SK-N-SH treated with all-trans-retinoic acid at 6 μM for 48 hours (cell line): ENCODE results near the gene EBP.
A peak's percentile ranks its signal among the peaks of the same experiment; 100 is the strongest.

ENCODE experiments used
- ATAC-seq: fragments of 200-7000 bp; cut with Tn5 transposase; 3 replicates; pipeline ENCODE4 v1.9.1; 2020; ENCODE audit warnings: mild to moderate bottlenecking, moderate library complexity
- ARNTL ChIP-seq: fragments of 450-650 bp; formaldehyde crosslinking; IDR thresholded peaks from 2 replicates; pipeline ENCODE4 v1.5.0; 2020; ENCODE audit warnings: low read depth, mild to moderate bottlenecking, moderate library complexity, borderline replicate concordance
- BACH2 ChIP-seq: fragments of 250-450 bp; sonication (Bioruptor Pico); IDR thresholded peaks from 2 replicates; pipeline ENCODE4 v1.9.0; 2021; ENCODE audit warnings: mild to moderate bottlenecking, borderline replicate concordance
- ESRRG ChIP-seq: fragments of 250-450 bp; sonication (Bioruptor Pico); IDR thresholded peaks from 2 replicates; pipeline ENCODE4 v1.6.1; 2021; ENCODE audit warnings: mild to moderate bottlenecking
- GLIS3 ChIP-seq: fragments of 250-450 bp; sonication (Bioruptor Pico); IDR thresholded peaks from 2 replicates; pipeline ENCODE4 v1.5.0; 2020; ENCODE audit warnings: mild to moderate bottlenecking, moderate library complexity
- ISL1 ChIP-seq: fragments of 250-450 bp; sonication (Bioruptor Pico); IDR thresholded peaks from 2 replicates; pipeline ENCODE4 v2.1.2; 2022; ENCODE audit warnings: mild to moderate bottlenecking, moderate library complexity
- OSR1 ChIP-seq: fragments of 250-450 bp; sonication (Bioruptor Pico); IDR thresholded peaks from 2 replicates; pipeline ENCODE4 v1.8.0; 2022; ENCODE audit warnings: moderate library complexity, mild to moderate bottlenecking, inconsistent platforms
- PPARA ChIP-seq: fragments of 250-450 bp; sonication (Bioruptor Pico); IDR thresholded peaks from 2 replicates; pipeline ENCODE4 v1.5.0; 2020; ENCODE audit warnings: mild to moderate bottlenecking, borderline replicate concordance
- RARB ChIP-seq: fragments of 250-450 bp; sonication (Bioruptor Pico); IDR thresholded peaks from 2 replicates; pipeline ENCODE4 v1.8.0; 2021; ENCODE audit warnings: mild to moderate bottlenecking, moderate library complexity
- SNAI2 ChIP-seq: fragments of 250-450 bp; sonication (Bioruptor Pico); IDR thresholded peaks from 2 replicates; pipeline ENCODE4 v1.5.0; 2020; ENCODE audit warnings: mild to moderate bottlenecking, moderate library complexity
- TCF4 ChIP-seq: fragments of 250-450 bp; sonication (Bioruptor Pico); IDR thresholded peaks from 2 replicates; pipeline ENCODE4 v1.8.0; 2021; ENCODE audit warnings: mild to moderate bottlenecking, moderate library complexity, borderline replicate concordance
- TOX ChIP-seq: fragments of 250-450 bp; sonication (Bioruptor Pico); IDR thresholded peaks from 2 replicates; pipeline ENCODE4 v1.8.0; 2021; ENCODE audit warnings: mild to moderate bottlenecking, moderate library complexity, borderline replicate concordance
- ZFP3 ChIP-seq: fragments of 250-450 bp; sonication (Bioruptor Pico); IDR thresholded peaks from 2 replicates; pipeline ENCODE4 v1.5.0; 2020; ENCODE audit warnings: mild to moderate bottlenecking, moderate library complexity
- ZFP30 ChIP-seq: fragments of 450-650 bp; formaldehyde crosslinking; IDR thresholded peaks from 2 replicates; pipeline ENCODE4 v1.5.0; 2022; ENCODE audit warnings: mild to moderate bottlenecking, moderate library complexity
- ZNF565 ChIP-seq: fragments of 450-650 bp; formaldehyde crosslinking; conservative IDR thresholded peaks from 2 replicates; pipeline ENCODE4 v1.5.0; 2020; ENCODE audit warnings: low read depth, mild to moderate bottlenecking, moderate library complexity
- ZNF8 ChIP-seq: fragments of 450-650 bp; formaldehyde crosslinking; IDR thresholded peaks from 2 replicates; pipeline ENCODE4 v1.5.0; 2020; ENCODE audit warnings: mild to moderate bottlenecking, moderate library complexity
- TF ChIP-seq, protein P1 (sequence below): fragments of 250-450 bp; sonication (Bioruptor Pico); IDR thresholded peaks from 2 replicates; pipeline ENCODE4 v1.8.0; 2021; ENCODE audit warnings: low read depth, mild to moderate bottlenecking, moderate library complexity, borderline replicate concordance
- TF ChIP-seq, protein P2 (sequence below): fragments of 250-450 bp; sonication (Bioruptor Pico); IDR thresholded peaks from 2 replicates; pipeline ENCODE4 v1.8.0; 2020; ENCODE audit warnings: mild to moderate bottlenecking, moderate library complexity, borderline replicate concordance
- TF ChIP-seq, protein P3 (sequence below): fragments of 250-450 bp; sonication (Bioruptor Pico); IDR thresholded peaks from 2 replicates; pipeline ENCODE4 v1.5.1; 2021; ENCODE audit warnings: mild to moderate bottlenecking, moderate library complexity

EBP gene

GRCh38 chrX:48530736-48531135, 9.1 kb downstream of the EBP start:
- TF ChIP-seq TOX: no peak
- TF ChIP-seq, all 23 proteins: peak for 0
- ATAC-seq: no peak

GRCh38 chrX:48531358-48531959, 9.9 kb downstream of the EBP start:
- ATAC-seq: peak; percentile 73
- no peak for TF ChIP-seq TCF4 (CRISPR knock-in tag)
- TF ChIP-seq SNAI2: no peak
- TF ChIP-seq, protein P1, sequence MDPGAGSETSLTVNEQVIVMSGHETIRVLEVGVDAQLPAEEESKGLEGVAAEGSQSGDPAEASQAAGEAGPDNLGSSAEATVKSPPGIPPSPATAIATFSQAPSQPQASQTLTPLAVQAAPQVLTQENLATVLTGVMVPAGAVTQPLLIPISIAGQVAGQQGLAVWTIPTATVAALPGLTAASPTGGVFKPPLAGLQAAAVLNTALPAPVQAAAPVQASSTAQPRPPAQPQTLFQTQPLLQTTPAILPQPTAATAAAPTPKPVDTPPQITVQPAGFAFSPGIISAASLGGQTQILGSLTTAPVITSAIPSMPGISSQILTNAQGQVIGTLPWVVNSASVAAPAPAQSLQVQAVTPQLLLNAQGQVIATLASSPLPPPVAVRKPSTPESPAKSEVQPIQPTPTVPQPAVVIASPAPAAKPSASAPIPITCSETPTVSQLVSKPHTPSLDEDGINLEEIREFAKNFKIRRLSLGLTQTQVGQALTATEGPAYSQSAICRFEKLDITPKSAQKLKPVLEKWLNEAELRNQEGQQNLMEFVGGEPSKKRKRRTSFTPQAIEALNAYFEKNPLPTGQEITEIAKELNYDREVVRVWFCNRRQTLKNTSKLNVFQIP: no peak
- no peak for TF ChIP-seq GLIS3 (CRISPR knock-in tag)
- TF ChIP-seq ISL1 (CRISPR knock-in tag): no peak
- no peak for TF ChIP-seq OSR1 (CRISPR knock-in tag)
- no peak for TF ChIP-seq ZFP3 (CRISPR knock-in tag)
- TF ChIP-seq, protein P2, sequence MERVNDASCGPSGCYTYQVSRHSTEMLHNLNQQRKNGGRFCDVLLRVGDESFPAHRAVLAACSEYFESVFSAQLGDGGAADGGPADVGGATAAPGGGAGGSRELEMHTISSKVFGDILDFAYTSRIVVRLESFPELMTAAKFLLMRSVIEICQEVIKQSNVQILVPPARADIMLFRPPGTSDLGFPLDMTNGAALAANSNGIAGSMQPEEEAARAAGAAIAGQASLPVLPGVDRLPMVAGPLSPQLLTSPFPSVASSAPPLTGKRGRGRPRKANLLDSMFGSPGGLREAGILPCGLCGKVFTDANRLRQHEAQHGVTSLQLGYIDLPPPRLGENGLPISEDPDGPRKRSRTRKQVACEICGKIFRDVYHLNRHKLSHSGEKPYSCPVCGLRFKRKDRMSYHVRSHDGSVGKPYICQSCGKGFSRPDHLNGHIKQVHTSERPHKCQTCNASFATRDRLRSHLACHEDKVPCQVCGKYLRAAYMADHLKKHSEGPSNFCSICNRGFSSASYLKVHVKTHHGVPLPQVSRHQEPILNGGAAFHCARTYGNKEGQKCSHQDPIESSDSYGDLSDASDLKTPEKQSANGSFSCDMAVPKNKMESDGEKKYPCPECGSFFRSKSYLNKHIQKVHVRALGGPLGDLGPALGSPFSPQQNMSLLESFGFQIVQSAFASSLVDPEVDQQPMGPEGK (CRISPR knock-in tag): no peak
- no peak for TF ChIP-seq BACH2
- TF ChIP-seq ARNTL (CRISPR knock-in tag): no peak
- TF ChIP-seq ZFP30 (CRISPR knock-in tag): no peak
- TF ChIP-seq, protein P3, sequence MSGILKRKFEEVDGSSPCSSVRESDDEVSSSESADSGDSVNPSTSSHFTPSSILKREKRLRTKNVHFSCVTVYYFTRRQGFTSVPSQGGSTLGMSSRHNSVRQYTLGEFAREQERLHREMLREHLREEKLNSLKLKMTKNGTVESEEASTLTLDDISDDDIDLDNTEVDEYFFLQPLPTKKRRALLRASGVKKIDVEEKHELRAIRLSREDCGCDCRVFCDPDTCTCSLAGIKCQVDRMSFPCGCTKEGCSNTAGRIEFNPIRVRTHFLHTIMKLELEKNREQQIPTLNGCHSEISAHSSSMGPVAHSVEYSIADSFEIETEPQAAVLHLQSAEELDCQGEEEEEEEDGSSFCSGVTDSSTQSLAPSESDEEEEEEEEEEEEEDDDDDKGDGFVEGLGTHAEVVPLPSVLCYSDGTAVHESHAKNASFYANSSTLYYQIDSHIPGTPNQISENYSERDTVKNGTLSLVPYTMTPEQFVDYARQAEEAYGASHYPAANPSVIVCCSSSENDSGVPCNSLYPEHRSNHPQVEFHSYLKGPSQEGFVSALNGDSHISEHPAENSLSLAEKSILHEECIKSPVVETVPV: no peak
- no peak for TF ChIP-seq RARB (CRISPR knock-in tag)
- TF ChIP-seq ESRRG (CRISPR knock-in tag): no peak
- TF ChIP-seq, all 23 proteins: peak for 0

DNA sequence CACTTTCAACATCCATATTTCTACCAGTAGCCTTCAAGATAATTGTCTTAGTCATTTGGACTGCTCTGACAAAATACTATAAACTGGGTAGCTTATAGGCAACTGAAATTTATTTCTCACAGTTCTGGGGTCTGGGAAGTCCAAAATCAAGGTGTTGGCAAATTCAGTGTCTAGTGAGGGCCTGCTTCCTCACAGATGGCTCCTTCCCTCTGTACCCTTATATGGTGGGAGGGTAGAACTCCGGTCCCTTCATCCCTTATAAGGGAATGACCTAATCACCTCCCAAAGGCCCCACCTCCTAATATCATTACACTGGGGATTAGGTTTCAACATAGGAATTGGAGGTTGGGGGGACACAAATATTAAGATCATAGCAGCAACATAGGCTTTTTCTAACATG, 10.6 kb downstream of the EBP start:
- TF ChIP-seq TOX: no peak
- no peak for TF ChIP-seq ARNTL (CRISPR knock-in tag)
- TF ChIP-seq ZNF8: no peak
- no peak for TF ChIP-seq ZNF565 (CRISPR knock-in tag)
- TF ChIP-seq ZFP30 (CRISPR knock-in tag): no peak
- no peak for TF ChIP-seq TCF4 (CRISPR knock-in tag)
- TF ChIP-seq SNAI2: no peak
- TF ChIP-seq ZFP3 (CRISPR knock-in tag): no peak
- ATAC-seq: no peak

DNA sequence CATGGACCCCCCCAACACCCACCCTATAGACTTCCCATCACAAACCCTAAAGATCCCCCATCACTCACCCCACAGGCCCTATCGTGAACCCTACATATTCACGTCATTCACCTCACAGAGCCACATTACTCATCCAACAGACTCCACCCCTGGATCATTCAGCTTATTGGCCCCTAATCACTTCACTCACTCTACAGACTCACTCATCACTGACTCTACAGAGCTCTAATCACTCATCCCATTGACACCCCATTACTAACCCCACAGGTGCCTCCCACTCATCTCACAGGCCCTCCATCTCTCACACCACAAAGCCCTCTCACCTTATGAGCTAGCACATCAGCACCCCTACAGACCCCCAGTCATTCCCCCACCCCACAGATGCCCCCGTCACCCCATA, 11.6 kb downstream of the EBP start:
- ATAC-seq: no peak

DNA sequence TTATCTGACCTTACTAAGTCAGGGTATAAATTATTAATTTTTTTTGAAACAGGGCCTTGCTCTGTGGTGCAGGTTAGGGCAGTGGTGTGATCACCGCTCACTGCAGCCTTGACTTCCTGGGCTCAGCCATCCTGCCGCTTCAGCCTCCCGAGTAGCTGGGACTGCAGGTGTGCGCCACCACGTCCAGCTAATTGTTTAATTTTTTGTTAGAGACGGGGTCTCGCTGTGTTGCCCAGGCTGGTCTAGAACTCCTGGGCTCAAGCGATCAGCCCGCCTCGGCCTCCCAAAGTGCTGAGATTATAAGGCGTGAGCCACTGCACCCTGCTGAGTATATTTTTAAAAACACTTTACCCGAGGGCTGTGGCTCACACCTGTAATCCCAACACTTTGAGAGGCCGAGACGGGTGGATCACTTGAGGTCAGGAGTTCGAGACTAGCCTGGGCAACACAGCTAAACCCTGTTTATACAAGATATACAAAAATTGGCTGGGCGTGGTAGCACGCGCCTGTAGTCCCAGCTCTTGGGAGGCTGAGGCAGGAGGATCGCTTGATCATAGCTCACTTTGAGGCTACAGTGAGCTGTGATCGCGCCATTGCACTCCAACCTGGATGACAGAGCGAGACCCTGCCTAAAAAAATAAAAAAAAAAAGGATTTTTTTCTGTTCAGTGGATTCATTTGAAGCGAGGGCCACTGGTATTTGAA, 17.2 kb downstream of the EBP start:
- ATAC-seq: no peak
- TF ChIP-seq, protein P2 (CRISPR knock-in tag): no peak
- TF ChIP-seq, all 23 proteins: peak for 0

More for the DNA sequence above, 11.6 kb downstream of the EBP start:
- no peak for TF ChIP-seq PPARA (CRISPR knock-in tag)
- TF ChIP-seq ZNF8: no peak
- TF ChIP-seq TOX: no peak
- TF ChIP-seq ISL1 (CRISPR knock-in tag): no peak
- TF ChIP-seq, protein P3: no peak
